ENCODE results near the gene PITX3.

GRCh38 chr10:102220612-102221011 is 20.7 kb downstream of the PITX3 start:
- TF ChIP-seq CTCF (IDR thresholded peaks at IDR 0.05; ENCODE audit: insufficient read depth, low read length) (no peak), POLR2AphosphoS5 (IDR thresholded peaks at IDR 0.05; ENCODE audit: low read depth) (no peak), REST (IDR thresholded peaks at IDR 0.05; ENCODE audit: insufficient replicate concordance, low read depth) (no peak)
